ENCODE results near the gene EIPR1. TPM values are rescaled to one million over a fixed set of nuclear protein-coding genes. Genes with fewer than 3 reads are reported as not detected.

EIPR1 gene
- total and polyA plus RNA-seq, 4 donors, result 12.0 to 26.8 (median 23.4) TPM

DNA sequence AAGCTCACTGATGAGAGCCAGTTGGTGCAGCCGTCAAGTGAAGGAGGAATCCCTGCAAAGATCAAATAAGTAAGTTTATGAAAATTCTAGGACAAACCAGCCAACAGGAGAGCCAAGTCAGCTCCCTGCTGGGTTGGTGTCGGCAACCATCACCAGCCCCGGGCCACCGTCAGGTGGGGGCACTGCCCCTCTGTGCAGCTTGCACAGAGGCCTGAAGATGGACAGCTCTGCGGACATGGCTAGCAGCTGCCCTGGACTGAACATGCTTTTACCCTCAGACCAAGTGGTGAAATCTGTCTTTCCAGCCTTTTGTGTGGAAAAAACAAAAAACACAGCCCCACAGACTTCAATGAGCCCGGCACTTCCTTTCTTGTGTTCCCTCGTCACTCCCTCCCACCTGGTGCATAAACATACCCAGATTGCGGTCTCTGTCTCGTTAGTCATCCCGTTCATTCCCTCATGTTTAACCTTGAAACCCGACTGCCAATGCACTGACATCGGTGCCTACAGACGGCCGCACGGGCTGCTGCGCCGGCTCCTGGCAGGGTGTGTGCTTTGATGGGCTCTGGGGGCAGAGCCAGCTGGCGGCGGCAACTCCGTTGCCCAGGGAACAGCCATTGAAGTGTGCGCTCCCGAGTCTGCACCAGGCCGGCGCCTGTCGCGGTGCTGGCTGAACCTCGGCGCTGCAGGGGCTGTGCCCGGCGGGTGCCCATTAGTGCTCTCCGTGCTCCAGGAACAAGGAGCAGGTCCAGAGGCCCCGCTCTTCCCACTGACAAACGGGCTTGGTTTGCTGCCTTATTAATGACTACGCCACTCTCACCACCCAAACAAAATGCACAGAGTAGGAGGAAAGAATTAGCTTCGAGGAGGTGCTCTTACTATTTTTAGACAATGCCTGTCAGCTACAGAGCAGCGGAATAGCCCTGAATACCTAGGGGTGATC is 95.3 kb downstream of the EIPR1 start:
- DNase-seq, result no peak
- H3K4me1 ChIP-seq (ENCODE audit: control insufficient read depth in 5 of 5, insufficient read depth in 5 of 5, low read length in 5 of 5), result peaks cover 0 to 11% (median 0%) of the 10 kb centered on the region in 5 donors
- 72 to 90% methylated on average over 36 of the region's 36 CpGs for WGBS, 2 donors

GRCh38 chr2:3280683-3281520 is 96.7 kb downstream of the EIPR1 start:
- no peak for ATAC-seq (ENCODE audit: insufficient read depth, low FRiP score)
- no peak overlapping the region for H3K27ac ChIP-seq (ENCODE audit: low read depth in 1 of 2, low read length in 1 of 2)
- H3K27me3 ChIP-seq (ENCODE audit: control insufficient read depth in 3 of 3, insufficient read depth in 3 of 3, low read length in 2 of 3), result no peaks in the 10 kb centered on the region
- DNase-seq, result no peak
- H3K4me3 ChIP-seq, result no peak overlapping the region
- peaks cover 0 to 9% (median 0%) of the 10 kb centered on the region in 5 donors for H3K4me1 ChIP-seq (ENCODE audit: control insufficient read depth in 5 of 5, insufficient read depth in 5 of 5, low read length in 5 of 5)
- 79 to 87% methylated on average over 13 of the region's 13 CpGs for WGBS, 2 donors
- peaks cover 0 to 6% (median 0%) of the 10 kb centered on the region in 4 donors for H3K36me3 ChIP-seq (ENCODE audit: control insufficient read depth in 4 of 4, insufficient read depth in 4 of 4, low read length in 4 of 4)
- H3K9ac ChIP-seq (ENCODE audit: insufficient read depth in 1 of 2, low read length in 2 of 2), result no peak overlapping the region
- no peak for TF ChIP-seq CTCF (IDR thresholded peaks at IDR 0.05; ENCODE audit: control extremely low read depth, extremely low read depth)
- peaks cover 0 to 2% (median 0%) of the 10 kb centered on the region in 4 donors for H3K9me3 ChIP-seq (ENCODE audit: control insufficient read depth in 4 of 4, insufficient read depth in 3 of 4, low read length in 3 of 4)

More for the DNA sequence above, 95.3 kb downstream of the EIPR1 start:
- H3K27ac ChIP-seq (ENCODE audit: low read depth in 1 of 2, low read length in 1 of 2), result no peak overlapping the region
- no peak overlapping the region for H3K9ac ChIP-seq (ENCODE audit: insufficient read depth in 1 of 2, low read length in 2 of 2)
- H3K9me3 ChIP-seq (ENCODE audit: control insufficient read depth in 4 of 4, insufficient read depth in 3 of 4, low read length in 3 of 4), result peaks cover 0 to under 1% (median 0%) of the 10 kb centered on the region in 4 donors
- no peak overlapping the region for H3K4me3 ChIP-seq
- H3K36me3 ChIP-seq (ENCODE audit: control insufficient read depth in 4 of 4, insufficient read depth in 4 of 4, low read length in 4 of 4), result peaks cover 0 to 6% (median 0%) of the 10 kb centered on the region in 4 donors
- no peak for TF ChIP-seq CTCF (IDR thresholded peaks at IDR 0.05; ENCODE audit: control extremely low read depth, extremely low read depth)
- no peak for ATAC-seq (ENCODE audit: insufficient read depth, low FRiP score)
- H3K27me3 ChIP-seq (ENCODE audit: control insufficient read depth in 3 of 3, insufficient read depth in 3 of 3, low read length in 2 of 3), result no peaks in the 10 kb centered on the region

- H3K27ac ChIP-seq (ENCODE audit: low read depth in 1 of 2, low read length in 1 of 2), result no peak overlapping the region
- DNase-seq (no peak), ATAC-seq (ENCODE audit: insufficient read depth, low FRiP score) (no peak)
- H3K9me3 ChIP-seq (ENCODE audit: control insufficient read depth in 4 of 4, insufficient read depth in 3 of 4, low read length in 3 of 4), result peaks cover 0 to 2% (median 0%) of the 10 kb centered on the region in 4 donors
- 86 to 96% methylated on average over 20 of the region's 20 CpGs for WGBS, 2 donors
- no peak overlapping the region for H3K4me3 ChIP-seq
- peaks cover 0 to 6% (median 0%) of the 10 kb centered on the region in 4 donors for H3K36me3 ChIP-seq (ENCODE audit: control insufficient read depth in 4 of 4, insufficient read depth in 4 of 4, low read length in 4 of 4)
- H3K9ac ChIP-seq (ENCODE audit: insufficient read depth in 1 of 2, low read length in 2 of 2), result no peak overlapping the region
- H3K27me3 ChIP-seq (ENCODE audit: control insufficient read depth in 3 of 3, insufficient read depth in 3 of 3, low read length in 2 of 3), result no peaks in the 10 kb centered on the region
- TF ChIP-seq CTCF (IDR thresholded peaks at IDR 0.05; ENCODE audit: control extremely low read depth, extremely low read depth), result no peak
- peaks cover 0 to 9% (median 0%) of the 10 kb centered on the region in 5 donors for H3K4me1 ChIP-seq (ENCODE audit: control insufficient read depth in 5 of 5, insufficient read depth in 5 of 5, low read length in 5 of 5)
Observed at GRCh38 chr2:3280197-3280596, 97.4 kb downstream of the EIPR1 start.
